Right lobe of liver (tissue), 6 donors: ENCODE data around the gene OR2C3. TPM values are rescaled to one million over a fixed set of nuclear protein-coding genes. Genes with fewer than 3 reads are reported as not detected.
"Not testable (repeated sequence)": the region's sequence is repeated elsewhere in the genome, so short reads cannot be mapped to it uniquely, and the experiment has no call there.

ENCODE experiments used
- ATAC-seq, 4 donors: fragments of 200-7000 bp; cut with Tn5 transposase; one replicate each; pipeline ENCODE4 v1.9.1; 2020; ENCODE audit warnings: mild to moderate bottlenecking in 4 of 4, moderate library complexity in 4 of 4
- DNase-seq, 3 donors: peaks; one replicate each; pipeline ENCODE4 v3.0.0-alpha.2; 2020
- H3K27ac ChIP-seq, 3 donors: fragments of 200-600 bp; one replicate each; pipeline ENCODE4 v1.8.0; 2022
- H3K27me3 ChIP-seq, 2 donors: fragments of 200-600 bp; one replicate each; pipeline ENCODE4 v1.8.0; 2022
- H3K36me3 ChIP-seq, 4 donors: fragments of 200-600 bp; sonication (generic) in 1 of 4; one replicate each; pipeline versions ENCODE4 v1.5.1 to v1.8.0; 2017 to 2022; ENCODE audit warnings: control low read depth in 1 of 4
- H3K4me1 ChIP-seq, 4 donors: fragments of 200-600 bp; sonication (generic) in 1 of 4; one replicate each; pipeline versions ENCODE4 v1.5.1 to v1.8.0; 2017 to 2022; ENCODE audit warnings: control low read depth in 1 of 4
- H3K4me3 ChIP-seq, 3 donors: fragments of 200-600 bp; one replicate each; pipeline ENCODE4 v1.8.0; 2022
- H3K9me3 ChIP-seq, 4 donors: fragments of 200-600 bp; sonication (generic) in 1 of 4; one replicate each; pipeline versions ENCODE4 v1.5.1 to v1.8.0; 2017 to 2022; ENCODE audit warnings: control low read depth in 1 of 4
- POLR2A ChIP-seq: fragments of 450-650 bp; IDR thresholded peaks from one replicate; pipeline ENCODE4 v1.6.1; 2017; ENCODE audit warnings: antibody characterized with exemption, mild to moderate bottlenecking
- WGBS: methylation state at CpG from one replicate; pipeline ENCODE4 v1.1.6; 2018; ENCODE audit warnings: low coverage, low lambda C conversion rate; ENCODE audit not compliant: insufficient coverage; ENCODE audit errors: missing lambda C conversion rate; 5-methylcytosine and 5-hydroxymethylcytosine counted together
- intact Hi-C, 2 donors: fragments of 100-400 bp; cut with DNase I; formaldehyde crosslinking; loops; one replicate each; pipeline versions ENCODE4 v1.11.2 to v1.14.1; 2022
- total RNA-seq, 6 experiments: library from RNA; depleted of rRNA in 2 of 6; stranded (reverse); fragments of >200 nt in 2 of 6; fragmentation: NEBNext Ultra II Directional in 3 of 6; extraction: Animal tissue kit (Norgen Biotek cat#: 25700) in 3 of 6; gene quantifications; one replicate each; pipeline versions ENCODE4 v1.1.0 to v1.2.4, GENCODE V29; 2016 to 2023
- TF ChIP-seq, protein P1 (sequence below), 4 donors: fragments of 200-600 bp in 3 of 4; fragments of 450-650 bp in 1 of 4; IDR thresholded peaks; one replicate each; pipeline versions ENCODE4 v1.5.1 to v1.8.0; 2016 to 2022; ENCODE audit warnings: antibody characterized with exemption in 4 of 4, mild to moderate bottlenecking in 2 of 4
- donor health status: DM: no; HTN: yes; CAD: no.
- donor health status: DM: no; HTN: no; CAD: no.
- donor health status: DM: no; HTN: no; CAD: no.
- donor health status: DM: no; HTN: yes; CAD: no.
- donor health status: DM: no; HTN: yes; CAD: no.

Gene OR2C3
- total RNA-seq, 6 experiments from 2014 or later, result not detected

DNA sequence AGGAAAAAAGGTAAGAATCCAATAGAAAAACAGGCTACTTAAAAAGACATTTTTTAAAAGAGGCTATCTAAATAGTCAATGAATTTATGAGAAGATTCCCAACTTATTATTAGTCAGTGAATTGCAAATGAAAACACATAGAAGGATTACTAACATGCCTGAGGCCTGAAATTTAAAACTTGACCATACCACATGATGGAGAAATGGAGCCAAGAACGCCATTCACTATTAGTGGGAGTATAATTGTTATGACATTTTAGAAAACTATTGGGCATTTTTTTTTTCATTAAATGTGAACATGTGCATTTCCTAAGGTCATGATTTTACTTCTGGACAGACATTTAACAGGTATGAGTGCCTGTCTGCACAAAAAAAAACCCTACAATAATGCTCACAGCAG, 53.5 kb downstream of the OR2C3 start:
- WGBS, result 47% methylated on average over 1 of the region's 1 CpG
- no peaks in the 10 kb centered on the region for H3K27me3 ChIP-seq
- intact Hi-C loops, result no loop called here

DNA sequence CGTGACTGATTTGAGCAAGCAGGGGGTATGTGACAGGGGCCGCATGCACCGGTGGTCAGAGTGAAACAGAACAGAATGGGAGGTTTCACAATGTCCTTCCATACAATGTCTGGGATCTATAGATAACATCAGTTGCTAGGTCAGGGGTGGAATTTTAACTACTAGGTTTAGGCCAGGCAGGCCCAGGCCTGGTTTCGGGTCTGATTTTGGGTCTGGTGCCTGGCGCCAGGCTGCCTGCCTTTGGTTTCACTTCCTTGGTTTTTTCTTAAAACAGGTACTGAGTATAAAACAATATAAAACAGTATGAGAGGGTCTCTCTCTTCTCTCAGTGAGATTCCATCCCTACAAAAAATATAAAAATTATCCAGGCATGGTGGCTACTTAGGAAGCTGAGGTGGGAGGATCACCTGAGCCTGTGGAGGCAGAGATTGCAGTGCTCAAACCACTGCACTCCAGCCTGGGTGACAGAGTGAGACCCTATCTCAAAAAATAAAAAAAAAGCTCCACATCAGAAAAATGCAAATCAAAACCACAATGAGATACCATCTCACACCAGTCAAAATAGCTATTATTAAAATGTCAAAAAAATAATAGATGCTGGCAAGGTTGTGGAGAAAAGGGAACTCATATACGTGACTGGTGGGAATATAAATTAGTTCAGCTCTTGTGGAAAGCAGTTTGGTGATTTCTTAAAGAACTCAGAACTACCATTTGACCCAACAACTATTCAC, 59.7 kb downstream of the OR2C3 start:
- ATAC-seq, result not testable (repeated sequence)

More for the DNA sequence above, 53.5 kb downstream of the OR2C3 start:
- H3K4me3 ChIP-seq, result no peak overlapping the region
- TF ChIP-seq, protein P1, sequence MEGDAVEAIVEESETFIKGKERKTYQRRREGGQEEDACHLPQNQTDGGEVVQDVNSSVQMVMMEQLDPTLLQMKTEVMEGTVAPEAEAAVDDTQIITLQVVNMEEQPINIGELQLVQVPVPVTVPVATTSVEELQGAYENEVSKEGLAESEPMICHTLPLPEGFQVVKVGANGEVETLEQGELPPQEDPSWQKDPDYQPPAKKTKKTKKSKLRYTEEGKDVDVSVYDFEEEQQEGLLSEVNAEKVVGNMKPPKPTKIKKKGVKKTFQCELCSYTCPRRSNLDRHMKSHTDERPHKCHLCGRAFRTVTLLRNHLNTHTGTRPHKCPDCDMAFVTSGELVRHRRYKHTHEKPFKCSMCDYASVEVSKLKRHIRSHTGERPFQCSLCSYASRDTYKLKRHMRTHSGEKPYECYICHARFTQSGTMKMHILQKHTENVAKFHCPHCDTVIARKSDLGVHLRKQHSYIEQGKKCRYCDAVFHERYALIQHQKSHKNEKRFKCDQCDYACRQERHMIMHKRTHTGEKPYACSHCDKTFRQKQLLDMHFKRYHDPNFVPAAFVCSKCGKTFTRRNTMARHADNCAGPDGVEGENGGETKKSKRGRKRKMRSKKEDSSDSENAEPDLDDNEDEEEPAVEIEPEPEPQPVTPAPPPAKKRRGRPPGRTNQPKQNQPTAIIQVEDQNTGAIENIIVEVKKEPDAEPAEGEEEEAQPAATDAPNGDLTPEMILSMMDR (IDR thresholded peaks at IDR 0.05), result no peak
- TF ChIP-seq POLR2A, result no peak
- H3K4me1 ChIP-seq, result no peaks in the 10 kb centered on the region
- no peaks in the 10 kb centered on the region for H3K36me3 ChIP-seq
- H3K9me3 ChIP-seq, result no peaks in the 10 kb centered on the region
- ATAC-seq (no peak), DNase-seq (no peak)
- H3K27ac ChIP-seq, result no peak overlapping the region

DNA sequence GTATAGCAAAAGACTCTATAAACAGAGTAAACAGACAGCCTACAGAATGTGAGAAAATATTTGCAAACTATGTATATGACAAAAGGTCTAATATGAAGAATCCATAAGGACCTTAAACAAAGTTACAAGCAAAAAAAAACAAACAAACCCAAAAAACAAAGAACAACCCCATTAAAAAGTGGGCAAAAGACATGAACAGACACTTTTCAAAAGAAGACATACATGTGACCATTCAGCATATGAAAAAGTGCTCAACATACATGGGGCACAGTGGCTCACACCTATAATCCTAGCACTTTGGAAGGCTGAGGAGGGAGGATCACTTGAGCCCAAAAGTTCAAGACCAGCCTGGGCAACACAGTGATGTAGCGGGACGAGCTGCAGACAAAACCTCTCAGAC, 60.4 kb downstream of the OR2C3 start:
- Histone ChIP-seq H3K4me3 (no peak overlapping the region), H3K9me3 (no peaks in the 10 kb centered on the region), H3K4me1 (no peaks in the 10 kb centered on the region), H3K36me3 (no peaks in the 10 kb centered on the region), H3K27me3 (no peaks in the 10 kb centered on the region), H3K27ac (no peak overlapping the region)
- TF ChIP-seq, protein P1 (IDR thresholded peaks at IDR 0.05), result no peak
- TF ChIP-seq POLR2A, result no peak
- ATAC-seq (no peak), DNase-seq (no peak)
- WGBS, result 94% methylated on average over 2 of the region's 2 CpGs
- intact Hi-C loops, result no loop called here

More for the DNA sequence above, 59.7 kb downstream of the OR2C3 start:
- H3K27ac ChIP-seq, H3K4me1 ChIP-seq, intact Hi-C loops, H3K9me3 ChIP-seq, DNase-seq, H3K36me3 ChIP-seq, H3K27me3 ChIP-seq, H3K4me3 ChIP-seq: not testable (repeated sequence)
- WGBS, result 49% methylated on average over 6 of the region's 6 CpGs

Other genes with a start within 250 kb of the OR2C3 start
- 1 to 10 TPM; 3.7 to 5.8 (median 5.3) TPM for gene ZNF496, start 204.6 kb downstream of the OR2C3 start, total RNA-seq
- gene NLRP3, start 120.3 kb downstream of the OR2C3 start, total RNA-seq, result 1 to 10 TPM in 2 of 6 experiments, under 1 TPM in 4; 0.11 to 2.0 (median 0.62) TPM
- not detected for gene OR2B11, start 78.3 kb downstream of the OR2C3 start, total RNA-seq
- gene GCSAML, start 12.7 kb upstream of the OR2C3 start, total RNA-seq, result under 1 TPM in 1 of 6 experiments, not detected in 5; 0.24 TPM
- gene OR2G2, start 51.9 kb upstream of the OR2C3 start, total RNA-seq, result not detected
- gene OR2G3, start 69.1 kb upstream of the OR2C3 start, total RNA-seq, result not detected
- not detected for gene OR13G1, start 143.3 kb upstream of the OR2C3 start, total RNA-seq
- gene OR6F1, start 180.2 kb upstream of the OR2C3 start, total RNA-seq, result not detected
- not detected for gene OR14K1, start 202.2 kb upstream of the OR2C3 start, total RNA-seq
- not detected for gene OR14A2, start 211.7 kb upstream of the OR2C3 start, total RNA-seq
- gene OR1C1, start 224.1 kb upstream of the OR2C3 start, total RNA-seq, result not detected